Astrocyte (in vitro differentiated cells and primary cell): ENCODE data around the gene CPLX4. TPM values are rescaled to one million over a fixed set of nuclear protein-coding genes. Genes with fewer than 3 reads are reported as not detected.

Experiments
- DNase-seq: peaks from one replicate; pipeline ENCODE4 v3.0.0-alpha.2; 2010; ENCODE audit warnings: low read depth
- FAIRE-seq: peaks from 2 replicates; lab custom pipeline; 2011; peaks lifted over from hg19 to GRCh38; lab: Jason Lieb, UNC
- H2AFZ ChIP-seq: 2 replicates; pipeline ENCODE4 v1.6.0; 2012; ENCODE audit warnings: low read depth, low read length, inconsistent platforms
- H3K27ac ChIP-seq: 2 replicates; pipeline ENCODE4 v1.5.1; 2011; ENCODE audit warnings: low read depth, low read length, inconsistent platforms
- H3K27me3 ChIP-seq: 2 replicates; pipeline ENCODE4 v1.6.0; 2011; ENCODE audit warnings: low read length, inconsistent platforms; ENCODE audit not compliant: insufficient read depth
- H3K36me3 ChIP-seq: 2 replicates; pipeline ENCODE4 v1.5.1; 2011; ENCODE audit warnings: low read length, inconsistent platforms; ENCODE audit not compliant: insufficient read depth
- H3K4me1 ChIP-seq: 2 replicates; pipeline ENCODE4 v1.5.1; 2011; ENCODE audit warnings: low read length, inconsistent platforms; ENCODE audit not compliant: insufficient read depth
- H3K4me2 ChIP-seq: 2 replicates; pipeline ENCODE4 v1.6.0; 2012; ENCODE audit warnings: low read length, inconsistent platforms
- H3K4me3 ChIP-seq: 2 replicates; pipeline ENCODE4 v1.5.1; 2011; ENCODE audit warnings: low read depth, mild to moderate bottlenecking, low read length, inconsistent platforms; ENCODE audit not compliant: insufficient read depth
- H3K79me2 ChIP-seq: 2 replicates; pipeline ENCODE4 v1.6.0; 2012; ENCODE audit warnings: mild to moderate bottlenecking, low read length, inconsistent platforms; ENCODE audit not compliant: insufficient read depth
- H3K9ac ChIP-seq: 2 replicates; pipeline ENCODE4 v1.6.0; 2012; ENCODE audit warnings: mild to moderate bottlenecking, low read length, inconsistent platforms
- H3K9me3 ChIP-seq: 2 replicates; pipeline ENCODE4 v1.5.1; 2012; ENCODE audit warnings: low read depth, mild to moderate bottlenecking, low read length, inconsistent platforms; ENCODE audit not compliant: insufficient read depth
- H4K20me1 ChIP-seq: 2 replicates; pipeline ENCODE4 v1.6.0; 2012; ENCODE audit warnings: low read length, inconsistent platforms; ENCODE audit not compliant: insufficient read depth
- H3K27ac Mint-ChIP-seq: one replicate; pipeline ENCODE4 v1.8.0; 2021; ENCODE audit warnings: mild to moderate bottlenecking, mixed read lengths; ENCODE audit not compliant: unreplicated experiment
- H3K27me3 Mint-ChIP-seq: one replicate; pipeline ENCODE4 v1.8.0; 2021; ENCODE audit warnings: low read depth, mixed read lengths; ENCODE audit not compliant: unreplicated experiment
- H3K36me3 Mint-ChIP-seq: one replicate; pipeline ENCODE4 v1.8.0; 2021; ENCODE audit warnings: low read depth, mixed read lengths; ENCODE audit not compliant: unreplicated experiment
- H3K4me1 Mint-ChIP-seq: one replicate; pipeline ENCODE4 v1.8.0; 2021; ENCODE audit warnings: low read depth, mixed read lengths; ENCODE audit not compliant: unreplicated experiment
- H3K4me3 Mint-ChIP-seq: one replicate; pipeline ENCODE4 v1.8.0; 2021; ENCODE audit warnings: mild to moderate bottlenecking, moderate library complexity, mixed read lengths; ENCODE audit not compliant: unreplicated experiment
- H3K9me3 Mint-ChIP-seq: one replicate; pipeline ENCODE4 v1.8.0; 2021; ENCODE audit warnings: mild to moderate bottlenecking, mixed read lengths; ENCODE audit not compliant: unreplicated experiment
- CTCF ChIP-seq: IDR thresholded peaks from 2 replicates; pipeline ENCODE4 v1.5.1; 2011; ENCODE audit warnings: low read depth, mild to moderate bottlenecking, inconsistent platforms, low read length, moderate library complexity; ENCODE audit not compliant: insufficient read depth
- EZH2 ChIP-seq: IDR thresholded peaks from 2 replicates; pipeline ENCODE4 v1.6.1; 2012; ENCODE audit warnings: mild to moderate bottlenecking, low read length, inconsistent platforms; ENCODE audit not compliant: insufficient read depth
- total RNA-seq: library from RNA; stranded (reverse); gene quantifications from 2 replicates; pipeline ENCODE4 v1.2.1, GENCODE V29; 2021

Gene CPLX4
- total RNA-seq, 1 donor from 2014 or later, result not detected

GRCh38 chr18:59282341-59282740, 36.1 kb downstream of the CPLX4 start:
- peaks cover 56% of the 10 kb centered on the region for H3K27me3 Mint-ChIP-seq
- no peak for FAIRE-seq
- H3K4me3 ChIP-seq, result no peak overlapping the region
- no peaks in the 10 kb centered on the region for H3K4me1 Mint-ChIP-seq
- H3K79me2 ChIP-seq, result no peaks in the 10 kb centered on the region
- no peak for DNase-seq
- H4K20me1 ChIP-seq, result no peaks in the 10 kb centered on the region
- H3K27ac ChIP-seq, result no peak overlapping the region
- no peak overlapping the region for H3K4me3 Mint-ChIP-seq
- no peaks in the 10 kb centered on the region for H3K9me3 Mint-ChIP-seq
- H3K27me3 ChIP-seq, result peaks cover 64% of the 10 kb centered on the region
- no peaks in the 10 kb centered on the region for H3K36me3 ChIP-seq
- no peak overlapping the region for H2AFZ ChIP-seq
- H3K4me1 ChIP-seq, result no peaks in the 10 kb centered on the region
- H3K9ac ChIP-seq, result no peak overlapping the region
- no peak overlapping the region for H3K4me2 ChIP-seq
- H3K27ac Mint-ChIP-seq, result no peak overlapping the region
- TF ChIP-seq CTCF (no peak), EZH2 (no peak)
- H3K9me3 ChIP-seq, result no peaks in the 10 kb centered on the region
- H3K36me3 Mint-ChIP-seq, result no peaks in the 10 kb centered on the region

GRCh38 chr18:59279722-59280121, 38.7 kb downstream of the CPLX4 start:
- Mint-ChIP-seq H3K27me3 (peaks cover 63% of the 10 kb centered on the region), H3K27ac (no peak overlapping the region), H3K9me3 (peaks cover 2% of the 10 kb centered on the region), H3K4me1 (no peaks in the 10 kb centered on the region), H3K36me3 (no peaks in the 10 kb centered on the region), H3K4me3 (no peak overlapping the region)
- FAIRE-seq (no peak), DNase-seq (no peak)
- Histone ChIP-seq H3K4me3 (no peak overlapping the region), H3K27me3 (peaks cover 68% of the 10 kb centered on the region), H3K4me1 (no peaks in the 10 kb centered on the region), H3K79me2 (no peaks in the 10 kb centered on the region), H3K9me3 (no peaks in the 10 kb centered on the region), H3K27ac (no peak overlapping the region), H3K9ac (no peak overlapping the region), H2AFZ (no peak overlapping the region), H3K4me2 (no peak overlapping the region), H4K20me1 (no peaks in the 10 kb centered on the region), H3K36me3 (no peaks in the 10 kb centered on the region)
- no peak for TF ChIP-seq EZH2
- TF ChIP-seq CTCF, result no peak

- H3K27me3 Mint-ChIP-seq, result peaks cover 67% of the 10 kb centered on the region
- FAIRE-seq (no peak), DNase-seq (no peak)
- H4K20me1 ChIP-seq, result no peaks in the 10 kb centered on the region
- peaks cover 3% of the 10 kb centered on the region for H3K9me3 Mint-ChIP-seq
- TF ChIP-seq EZH2, result no peak
- TF ChIP-seq CTCF, result no peak
- H3K4me1 ChIP-seq, result no peaks in the 10 kb centered on the region
- no peak overlapping the region for H3K27ac Mint-ChIP-seq
- H3K4me2 ChIP-seq, result no peak overlapping the region
- H3K4me3 Mint-ChIP-seq, result no peak overlapping the region
- H3K4me1 Mint-ChIP-seq, result no peaks in the 10 kb centered on the region
- no peaks in the 10 kb centered on the region for H3K79me2 ChIP-seq
- H3K36me3 ChIP-seq, result no peaks in the 10 kb centered on the region
- H3K27me3 ChIP-seq, result peaks cover 72% of the 10 kb centered on the region
- no peak overlapping the region for H2AFZ ChIP-seq
- no peak overlapping the region for H3K4me3 ChIP-seq
- no peak overlapping the region for H3K27ac ChIP-seq
- H3K9ac ChIP-seq, result no peak overlapping the region
- H3K9me3 ChIP-seq, result no peaks in the 10 kb centered on the region
- H3K36me3 Mint-ChIP-seq, result no peaks in the 10 kb centered on the region
These were observed 39.3 kb downstream of the CPLX4 start for GRCh38 chr18:59279193-59279592.
